H1 (cell line): Measurements from ENCODE around the gene SHISAL1. TPM values are rescaled to one million over a fixed set of nuclear protein-coding genes. Genes with fewer than 3 reads are reported as not detected.

Source experiments
- CTCF ChIA-PET: fragments of 300-600 bp; sonication (Branson Sonifier 250); formaldehyde crosslinking; loops from one replicate; lab custom pipeline; 2021; ENCODE audit not compliant: partially characterized antibody; lab: Charles Lee
- POLR2A ChIA-PET: fragments of 300-600 bp; sonication (Branson Sonifier 250); formaldehyde crosslinking; loops from one replicate; lab custom pipeline; 2021; ENCODE audit warnings: inconsistent platforms; ENCODE audit not compliant: partially characterized antibody; lab: Charles Lee
- DNase-seq, 2 experiments: peaks; one replicate each; pipeline versions ENCODE4 v3.0.0 to v3.0.0-alpha.2; 2010 to 2022; ENCODE audit warnings: low spot score in 2 of 2, low read depth in 1 of 2, mixed read lengths in 1 of 2
- FAIRE-seq: peaks from 2 replicates; lab custom pipeline; 2011; peaks lifted over from hg19 to GRCh38; lab: Jason Lieb, UNC
- H2AFZ ChIP-seq: 2 replicates; pipeline ENCODE4 v1.8.1; 2012; ENCODE audit warnings: low read length, inconsistent platforms
- H2AK5ac ChIP-seq: 2 replicates; pipeline ENCODE4 v1.6.1; 2013; ENCODE audit warnings: low read depth, low read length
- H2BK120ac ChIP-seq: replicated peaks from 2 replicates; pipeline ENCODE3; 2013; ENCODE audit warnings: low read depth, low read length, inconsistent platforms
- H2BK12ac ChIP-seq: 2 replicates; pipeline ENCODE4 v1.6.1; 2013; ENCODE audit warnings: low read depth, low read length
- H2BK15ac ChIP-seq: 2 replicates; pipeline ENCODE4 v1.6.1; 2013; ENCODE audit warnings: low read length
- H2BK20ac ChIP-seq: 2 replicates; pipeline ENCODE4 v1.6.1; 2013; ENCODE audit warnings: low read length
- H2BK5ac ChIP-seq: 2 replicates; pipeline ENCODE4 v1.6.1; 2013; ENCODE audit warnings: low read depth, low read length
- H3K14ac ChIP-seq: 2 replicates; pipeline ENCODE4 v1.6.1; 2013; ENCODE audit warnings: inconsistent platforms; ENCODE audit not compliant: insufficient read length
- H3K18ac ChIP-seq: 2 replicates; pipeline ENCODE4 v1.6.1; 2013; ENCODE audit warnings: low read length; ENCODE audit errors: extremely low read depth
- H3K23ac ChIP-seq: 2 replicates; pipeline ENCODE4 v1.6.1; 2013; ENCODE audit warnings: inconsistent platforms; ENCODE audit not compliant: insufficient read length
- H3K23me2 ChIP-seq: 2 replicates; pipeline ENCODE4 v1.6.1; 2013; ENCODE audit warnings: low read depth, low read length
- H3K27ac ChIP-seq: 2 replicates; pipeline ENCODE4 v1.6.1; 2011; ENCODE audit warnings: low read depth, low read length, inconsistent platforms
- H3K27me3 ChIP-seq, 4 experiments: replicated peaks in 1 of 4; 1 replicate in 1 of 4; 2 replicates in 3 of 4; pipeline versions ENCODE4 v1.6.1 to v1.8.1; 2011 to 2013; ENCODE audit warnings: low read length in 3 of 4, mild to moderate bottlenecking in 3 of 4, inconsistent platforms in 2 of 4, mixed read lengths in 2 of 4, moderate library complexity in 1 of 4; ENCODE audit not compliant: control insufficient read depth in 3 of 4, insufficient read depth in 3 of 4; ENCODE audit errors: extremely low read depth in 1 of 4
- H3K36me3 ChIP-seq, 4 experiments: 2 replicates each; pipeline versions ENCODE4 v1.6.1 to v1.8.1; 2011 to 2013; ENCODE audit warnings: mild to moderate bottlenecking in 4 of 4, low read length in 3 of 4, moderate library complexity in 2 of 4, control low read depth in 1 of 4, inconsistent platforms in 1 of 4; ENCODE audit not compliant: insufficient read depth in 4 of 4, control insufficient read depth in 2 of 4
- H3K4ac ChIP-seq: replicated peaks from 2 replicates; pipeline ENCODE3; 2013; ENCODE audit warnings: low read length, low read depth, mixed read lengths, inconsistent platforms; ENCODE audit not compliant: insufficient read length
- H3K4me1 ChIP-seq, 4 experiments: replicated peaks in 1 of 4; 1 replicate in 1 of 4; 2 replicates in 3 of 4; pipeline versions ENCODE4 v1.6.1 to v1.8.1; 2011 to 2013; ENCODE audit warnings: low read length in 3 of 4, inconsistent platforms in 2 of 4, mixed read lengths in 1 of 4; ENCODE audit not compliant: insufficient read depth in 4 of 4, control insufficient read depth in 3 of 4
- H3K4me2 ChIP-seq, 2 experiments: 2 replicates each; pipeline versions ENCODE4 v1.6.1 to v1.8.1; 2011 to 2013; ENCODE audit warnings: low read depth in 2 of 2, low read length in 2 of 2, control low read depth in 1 of 2, inconsistent platforms in 1 of 2, mild to moderate bottlenecking in 1 of 2; ENCODE audit not compliant: insufficient read depth in 1 of 2
- H3K4me3 ChIP-seq, 4 experiments: fragments of 200-600, 300-600 bp in 1 of 4; sonication (generic), shearing (Covaris generic), sonication (Bioruptor Twin) in 1 of 4; 2 replicates each; pipeline versions ENCODE4 v1.5.1 to v1.8.1; 2011 to 2016; ENCODE audit warnings: low read length in 4 of 4, low read depth in 3 of 4, control low read depth in 2 of 4, inconsistent platforms in 2 of 4, mild to moderate bottlenecking in 2 of 4, mixed read lengths in 1 of 4, moderate library complexity in 1 of 4; ENCODE audit not compliant: insufficient read depth in 2 of 4; ENCODE audit errors: extremely low read depth in 1 of 4
- H3K56ac ChIP-seq: replicated peaks from 2 replicates; pipeline ENCODE3; 2013; ENCODE audit warnings: low read depth, mild to moderate bottlenecking, mixed read lengths, low read length, inconsistent platforms; ENCODE audit not compliant: insufficient read length
- H3K79me1 ChIP-seq: 2 replicates; pipeline ENCODE4 v1.6.1; 2013; ENCODE audit warnings: low read depth, low read length, control low read depth
- H3K79me2 ChIP-seq, 2 experiments: 2 replicates each; pipeline versions ENCODE4 v1.6.1 to v1.8.1; 2012 to 2013; ENCODE audit warnings: low read length in 2 of 2, mild to moderate bottlenecking in 2 of 2, inconsistent platforms in 1 of 2; ENCODE audit not compliant: insufficient read depth in 2 of 2, control insufficient read depth in 1 of 2
- H3K9ac ChIP-seq, 4 experiments: replicated peaks in 1 of 4; 1 replicate in 1 of 4; 2 replicates in 3 of 4; pipeline versions ENCODE4 v1.6.1 to v1.8.1; 2011 to 2013; ENCODE audit warnings: low read depth in 3 of 4, low read length in 3 of 4, control low read depth in 2 of 4, mild to moderate bottlenecking in 2 of 4, moderate library complexity in 2 of 4, inconsistent platforms in 1 of 4; ENCODE audit errors: extremely low read depth in 1 of 4
- H3K9me3 ChIP-seq, 2 experiments: 2 replicates each; pipeline versions ENCODE4 v1.6.1 to v1.8.1; 2012 to 2013; ENCODE audit warnings: mild to moderate bottlenecking in 2 of 2, moderate library complexity in 2 of 2, control low read depth in 1 of 2, inconsistent platforms in 1 of 2, low read depth in 1 of 2, low read length in 1 of 2, mixed read lengths in 1 of 2; ENCODE audit not compliant: insufficient read depth in 2 of 2
- H4K20me1 ChIP-seq, 2 experiments: replicated peaks in 1 of 2; 2 replicates each; pipeline versions ENCODE3 to v1.8.1; 2011 to 2013; ENCODE audit warnings: inconsistent platforms in 2 of 2, low read length in 2 of 2, mild to moderate bottlenecking in 1 of 2; ENCODE audit not compliant: insufficient read depth in 2 of 2, control insufficient read depth in 1 of 2
- H4K5ac ChIP-seq: 2 replicates; pipeline ENCODE4 v1.6.1; 2013; ENCODE audit warnings: low read length, low read depth, mixed read lengths, inconsistent platforms; ENCODE audit not compliant: insufficient read length
- H4K8ac ChIP-seq: 2 replicates; pipeline ENCODE4 v1.8.0; 2013; ENCODE audit warnings: mild to moderate bottlenecking, moderate library complexity, low read length, inconsistent platforms; ENCODE audit not compliant: insufficient read depth; ENCODE audit errors: extremely low read depth
- H4K91ac ChIP-seq: replicated peaks from 2 replicates; pipeline ENCODE3; 2013; ENCODE audit warnings: low read length, mixed read lengths, inconsistent platforms; ENCODE audit not compliant: insufficient read length
- ATF3 ChIP-seq: IDR thresholded peaks from 2 replicates; pipeline ENCODE4 v1.6.1; 2011; ENCODE audit warnings: low read depth, mild to moderate bottlenecking, low read length; ENCODE audit not compliant: insufficient read depth
- BRCA1 ChIP-seq: IDR thresholded peaks from 2 replicates; pipeline ENCODE4 v1.6.1; 2012; ENCODE audit warnings: low read depth, low read length, improper control_type of control experiment
- WGBS, 2 experiments: shearing (Covaris generic) in 1 of 2; methylation state at CpG; one replicate each; pipeline versions ENCODE4 v1.1.6 to v1.1.7; 2013 to 2015; ENCODE audit warnings: low lambda C conversion rate in 2 of 2, mixed read lengths in 2 of 2, inconsistent platforms in 1 of 2, low coverage in 1 of 2, missing lambda C conversion rate in 1 of 2; ENCODE audit not compliant: insufficient replicate concordance in 2 of 2, insufficient coverage in 1 of 2, insufficient read length in 1 of 2; ENCODE audit errors: extremely low coverage in 1 of 2, missing lambda C conversion rate in 1 of 2; 5-methylcytosine and 5-hydroxymethylcytosine counted together
- polyA plus RNA-seq, 7 experiments: library from polyadenylated mRNA; depleted of rRNA in 3 of 7; stranded (reverse) in 5 of 7; unstranded in 2 of 7; fragments of >200 nt in 5 of 7; fragments of 200-250 nt in 2 of 7; gene quantifications; 1 replicate in 5 of 7; 2 replicates in 1 of 7; 4 replicates in 1 of 7; pipeline versions ENCODE4 v1.2.1 to v1.2.3, GENCODE V29; 2011 to 2013; ENCODE audit warnings: missing spikeins in 2 of 7, mixed read lengths in 2 of 7
- total RNA-seq: library from RNA; stranded (reverse); fragmentation: NEBNext Ultra II Directional; extraction: Animal tissue kit (Norgen Biotek cat#: 25700); gene quantifications from 2 replicates; pipeline ENCODE4 v1.2.1, GENCODE V29; 2021

The SHISAL1 gene
- total and polyA plus RNA-seq, 2 of the 8 experiments (the other 6 are each of a cell fraction or from before 2014, with no cell fraction given): 3.7 to 5.8 TPM

DNA sequence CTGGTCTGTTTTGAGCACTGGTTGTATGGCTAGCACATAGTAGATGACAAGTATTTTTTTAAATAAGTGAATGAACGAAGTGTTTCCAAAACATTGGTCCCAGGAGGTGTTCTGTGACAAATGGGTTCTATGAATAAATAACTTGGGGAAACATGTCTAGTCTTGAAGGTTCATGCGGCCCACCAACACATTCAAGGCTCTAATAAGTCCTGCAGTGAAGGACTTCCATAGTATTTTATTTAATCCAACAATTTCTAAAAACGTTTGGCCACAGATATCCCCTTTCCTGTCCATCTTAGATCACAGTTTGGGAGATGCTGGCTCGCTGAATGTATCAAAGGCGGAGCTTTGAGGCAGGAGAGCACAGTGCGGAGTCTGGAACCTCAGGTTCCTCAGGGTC lies 109.5 kb downstream of the SHISAL1 start:
- Histone ChIP-seq H3K27ac (no peak overlapping the region), H3K14ac (no peak overlapping the region), H4K5ac (no peak overlapping the region), H3K4me1 (no peaks in the 10 kb centered on the region; a peak in 1 of 7 replicates), H3K79me1 (no peaks in the 10 kb centered on the region), H4K20me1 (no peaks in the 10 kb centered on the region), H2AFZ (no peak overlapping the region), H3K36me3 (no peaks in the 10 kb centered on the region), H3K23me2 (peaks cover 5% of the 10 kb centered on the region; the same call in 1 of the 2 replicates), H3K4me2 (no peak overlapping the region), H2AK5ac (no peak overlapping the region), H2BK5ac (no peak overlapping the region), H3K4ac (no peak overlapping the region), H2BK120ac (no peak overlapping the region), H3K4me3 (no peak overlapping the region), H3K23ac (no peak overlapping the region), H3K9me3 (no peaks in the 10 kb centered on the region), H3K79me2 (no peaks in the 10 kb centered on the region), H2BK12ac (no peak overlapping the region), H3K56ac (no peak overlapping the region), H2BK15ac (no peak overlapping the region), H3K18ac (no peak overlapping the region), H3K9ac (no peak overlapping the region), H3K27me3 (no peaks in the 10 kb centered on the region), H4K8ac (no peak overlapping the region), H2BK20ac (no peak overlapping the region), H4K91ac (no peak overlapping the region)
- DNase-seq: no peak
- 54% methylated on average over 6 of the region's 6 CpGs; no CpG with 5 or more reads in 1 of the 2 experiments for WGBS, 2 experiments
- POLR2A ChIA-PET: interaction anchor here (1.2 kb wide), 1 partner anchor 10 kb away, joined by 3 read pairs; no protein-coding TSS in a partner anchor
- no peak for FAIRE-seq
- no peak for TF ChIP-seq ATF3
- no peak for TF ChIP-seq BRCA1
- CTCF ChIA-PET: interaction anchor here (0.8 to 1.0 kb wide), 2 partner anchors 118 to 210 kb away, joined by 3 to 4 read pairs; no protein-coding TSS in a partner anchor
